Uterus (tissue), 4 donors: ENCODE results near the gene SEC14L3. TPM values are rescaled to one million over a fixed set of nuclear protein-coding genes. Genes with fewer than 3 reads are reported as not detected.
A peak's percentile ranks its signal among the peaks of the same experiment; 100 is the strongest.

Source experiments
- DNase-seq, 2 donors: peaks; one replicate each; pipeline ENCODE4 v3.0.0-alpha.2; 2019 to 2020
- H3K27ac ChIP-seq, 2 donors: fragments of 200-600 bp; sonication (generic); 1 replicate in 1 of 2; 2 replicates in 1 of 2; pipeline ENCODE4 v1.5.1; 2016 to 2018
- H3K27me3 ChIP-seq, 2 donors: fragments of 200-600 bp; sonication (generic); one replicate each; pipeline ENCODE4 v1.5.1; 2018 to 2019; ENCODE audit warnings: control low read depth in 1 of 2
- H3K36me3 ChIP-seq, 2 donors: fragments of 200-600 bp; sonication (generic); one replicate each; pipeline ENCODE4 v1.5.1; 2019; ENCODE audit warnings: control low read depth in 1 of 2
- H3K4me1 ChIP-seq, 2 donors: fragments of 200-600 bp; sonication (generic); one replicate each; pipeline ENCODE4 v1.5.1; 2018 to 2019; ENCODE audit warnings: control low read depth in 1 of 2
- H3K4me3 ChIP-seq, 2 donors: fragments of 200-600 bp; sonication (generic); 1 replicate in 1 of 2; 2 replicates in 1 of 2; pipeline ENCODE4 v1.5.1; 2018 to 2019; ENCODE audit warnings: mild to moderate bottlenecking in 1 of 2
- H3K9me3 ChIP-seq, 2 donors: fragments of 200-600 bp; sonication (generic); one replicate each; pipeline ENCODE4 v1.5.1; 2019; ENCODE audit warnings: control low read depth in 1 of 2
- CTCF ChIP-seq, 4 experiments: fragments of 200-600 bp in 2 of 4; fragments of 450-650 bp in 2 of 4; sonication (generic) in 2 of 4; IDR thresholded peaks; one replicate each; pipeline ENCODE4 v1.5.1; 2016 to 2019; ENCODE audit warnings: antibody characterized with exemption in 4 of 4, mild to moderate bottlenecking in 2 of 4, moderate library complexity in 1 of 4
- POLR2A ChIP-seq, 2 donors: fragments of 450-650 bp; IDR thresholded peaks; one replicate each; pipeline ENCODE4 v1.6.1; 2016; ENCODE audit warnings: antibody characterized with exemption in 2 of 2, mild to moderate bottlenecking in 1 of 2, moderate library complexity in 1 of 2
- intact Hi-C: fragments of 100-400 bp; cut with DNase I; formaldehyde crosslinking; loops from one replicate; pipeline ENCODE4 v1.15.1; 2023; ENCODE audit warnings: low total_unique reads
- total RNA-seq, 4 donors: library from RNA; depleted of rRNA in 3 of 4; stranded (reverse); fragments of >200 nt in 3 of 4; gene quantifications; one replicate each; pipeline versions ENCODE4 v1.1.0 to v1.2.4, GENCODE V29; 2014 to 2023
- donor health status: DM: yes; HTN: yes; CAD: no.

Gene SEC14L3
- total RNA-seq, 4 donors from 2014 or later = not detected

DNA sequence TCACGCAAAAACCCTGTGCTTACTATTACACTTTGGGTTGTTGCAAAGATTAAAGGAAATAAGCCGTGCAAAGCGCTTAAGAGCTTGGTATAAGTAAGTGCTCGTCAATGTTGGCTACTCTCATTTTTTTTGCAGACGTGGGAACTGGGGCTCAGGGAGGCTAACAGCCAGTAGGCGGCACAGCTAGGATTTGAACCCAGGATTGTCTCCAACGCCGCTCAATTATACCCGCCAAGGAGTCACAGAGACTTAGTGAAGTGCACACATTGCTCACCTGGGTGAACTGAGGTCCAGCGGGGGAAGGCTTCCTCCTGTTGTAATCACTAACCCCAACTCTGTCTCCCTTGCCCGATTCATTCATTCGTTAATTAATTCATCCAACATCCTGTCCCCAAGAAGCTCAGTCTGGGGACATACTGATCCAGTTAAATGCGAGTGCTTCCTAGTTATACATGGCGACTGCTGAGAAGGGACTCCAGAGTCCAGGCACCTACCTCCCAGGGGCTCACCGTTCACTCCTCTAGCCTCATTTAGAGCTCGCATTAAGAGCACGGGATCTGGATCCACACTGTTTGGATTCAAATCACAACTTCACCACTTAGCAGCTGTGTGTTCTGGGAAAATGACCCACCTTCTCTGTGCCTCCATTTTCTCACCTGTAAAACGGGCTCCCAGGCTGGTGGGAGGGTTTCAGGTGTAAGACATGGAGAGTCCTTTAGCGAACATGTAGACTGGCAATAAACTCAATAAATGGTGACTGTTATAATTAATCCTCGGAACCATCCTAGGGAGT, 47.1 kb downstream of the SEC14L3 start:
- Histone ChIP-seq H3K27ac (peak overlapping the region; percentile 83 to 95), H3K9me3 (no peaks in the 10 kb centered on the region), H3K36me3 (no peaks in the 10 kb centered on the region), H3K4me1 (peaks cover 0 to 21% of the 10 kb centered on the region in 2 donors), H3K4me3 (peak overlapping the region; percentile 64 to 65), H3K27me3 (no peaks in the 10 kb centered on the region)
- intact Hi-C loops = no loop called here
- TF ChIP-seq POLR2A (IDR thresholded peaks at IDR 0.05) (no peak), CTCF (IDR thresholded peaks at IDR 0.05) (no peak)
- peak in 1 of 2 donors; percentile 22 for DNase-seq

DNA sequence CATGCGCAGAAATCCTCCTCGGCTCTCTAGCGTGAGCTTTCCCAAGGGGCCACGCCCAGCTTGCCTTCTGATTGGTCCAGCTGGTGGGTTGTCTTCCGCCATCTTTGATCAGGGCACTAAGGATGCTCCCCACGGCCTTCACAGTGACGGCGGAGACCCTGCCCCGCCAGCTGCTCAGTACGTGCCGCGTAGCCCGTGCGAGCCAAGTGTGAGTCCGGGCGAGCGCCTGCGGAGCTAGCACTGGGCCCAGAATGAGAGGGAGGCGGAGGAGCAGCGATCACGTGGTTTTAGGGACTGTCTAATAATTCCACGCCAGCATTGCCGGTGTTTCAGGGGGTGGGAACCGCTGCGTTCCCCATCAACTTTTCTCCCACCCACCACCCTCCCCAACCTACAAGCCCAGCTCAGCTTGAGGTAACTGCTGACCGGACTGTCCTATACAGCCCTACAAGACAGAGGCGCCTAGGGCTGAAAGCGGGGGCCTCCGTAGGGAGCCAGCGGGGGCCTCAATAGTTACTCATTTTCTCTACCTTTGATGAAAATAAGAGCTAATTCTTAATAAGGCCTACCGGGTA, 47.8 kb downstream of the SEC14L3 start:
- Histone ChIP-seq H3K36me3 (no peaks in the 10 kb centered on the region), H3K4me1 (peaks cover 0 to 21% of the 10 kb centered on the region in 2 donors), H3K27me3 (no peaks in the 10 kb centered on the region), H3K4me3 (peak overlapping the region; percentile 64 to 65), H3K27ac (peak overlapping the region; percentile 83 to 95), H3K9me3 (no peaks in the 10 kb centered on the region)
- DNase-seq = peak; percentile 99
- intact Hi-C loops = no loop called here
- peak; percentile 64 to 65 for TF ChIP-seq POLR2A (IDR thresholded peaks at IDR 0.05)
- peak in 1 of 4 experiments; percentile 1 for TF ChIP-seq CTCF (IDR thresholded peaks at IDR 0.05)

DNA sequence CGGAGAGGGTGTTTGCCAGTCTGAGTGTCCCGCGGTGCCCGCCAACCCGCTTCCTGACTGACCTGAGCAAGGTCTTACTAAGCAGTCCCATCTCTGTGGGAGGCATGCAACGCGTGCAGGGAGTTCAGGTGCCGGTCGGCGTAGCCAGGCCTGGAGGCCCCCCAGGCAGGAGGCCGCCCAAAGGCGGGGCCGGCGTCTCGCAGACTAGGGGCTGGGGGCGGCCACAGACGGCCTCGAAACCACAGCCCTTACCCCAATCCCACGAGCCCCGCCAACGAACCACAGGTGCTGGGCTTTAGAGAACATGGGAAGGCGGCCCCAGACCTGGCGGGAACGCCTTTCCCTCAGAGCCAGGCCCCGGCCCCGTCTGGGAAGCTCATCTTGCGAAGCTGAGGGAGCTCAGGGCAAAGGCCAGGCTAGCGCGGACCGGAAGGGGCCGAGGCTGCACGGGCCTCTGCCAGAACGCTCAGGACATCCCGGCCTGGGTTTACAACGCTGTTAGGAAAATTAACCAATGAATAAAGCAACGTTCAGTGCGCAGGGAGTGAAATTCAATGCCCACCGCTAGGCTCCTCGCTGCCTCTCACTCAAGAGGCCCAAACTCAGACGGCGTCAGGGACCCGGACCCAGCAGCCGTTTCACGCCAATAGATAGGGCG, 48.4 kb downstream of the SEC14L3 start:
- Histone ChIP-seq H3K4me3 (peak overlapping the region; percentile 64 to 65), H3K9me3 (no peaks in the 10 kb centered on the region), H3K27me3 (no peaks in the 10 kb centered on the region), H3K27ac (peak overlapping the region; percentile 83 to 95), H3K4me1 (peaks cover 0 to 21% of the 10 kb centered on the region in 2 donors), H3K36me3 (no peaks in the 10 kb centered on the region)
- TF ChIP-seq POLR2A (IDR thresholded peaks at IDR 0.05) (peak in 1 of 2 donors; percentile 88), CTCF (IDR thresholded peaks at IDR 0.05) (peak in 2 of 4 experiments; percentile 15 to 34)
- intact Hi-C loops = no loop called here
- DNase-seq = peak in 1 of 2 donors; percentile 53

- no peaks in the 10 kb centered on the region for H3K9me3 ChIP-seq
- TF ChIP-seq POLR2A (IDR thresholded peaks at IDR 0.05) (peak in 1 of 2 donors; percentile 7), CTCF (IDR thresholded peaks at IDR 0.05) (no peak)
- intact Hi-C loops = no loop called here
- H3K27me3 ChIP-seq = no peaks in the 10 kb centered on the region
- peaks cover 0 to 21% of the 10 kb centered on the region in 2 donors for H3K4me1 ChIP-seq
- H3K27ac ChIP-seq = peak overlapping the region; percentile 83 to 95
- peak overlapping the region; percentile 64 to 65 for H3K4me3 ChIP-seq
- peak; percentile 68 to 72 for DNase-seq
- H3K36me3 ChIP-seq = no peaks in the 10 kb centered on the region
Measured at GRCh38 chr22:30422481-30423300, 49.1 kb downstream of the SEC14L3 start.
